HEK293 (cell line): ENCODE measurements around the gene DHX38.

ENCODE experiments used
- CTCF ChIA-PET: fragments of 350-600 bp; formaldehyde crosslinking; extraction: SDS; loops from one replicate; lab custom pipeline; 2021; ENCODE audit warnings: antibody characterized with exemption; lab: Yijun Ruan, JAX
- POLR2A ChIA-PET: fragments of 300-600 bp; formaldehyde crosslinking; extraction: SDS; loops from one replicate; lab custom pipeline; 2020; ENCODE audit warnings: antibody characterized with exemption, inconsistent platforms; lab: Yijun Ruan, JAX
- H3K27ac ChIP-seq: fragments of 200-500 bp; sonication (Bioruptor generic); 2 replicates; pipeline ENCODE4 v1.5.1; 2014; ENCODE audit warnings: low read depth, low read length, control low read depth, inconsistent platforms; ENCODE audit errors: extremely low read depth
- H3K36me3 ChIP-seq, 2 experiments: fragments of 200-500 bp in 1 of 2; sonication (Bioruptor generic) in 1 of 2; 1 replicate in 1 of 2; 2 replicates in 1 of 2; pipeline ENCODE4 v1.5.1; 2014 to 2017; ENCODE audit warnings: inconsistent platforms in 2 of 2, low read length in 2 of 2; ENCODE audit not compliant: control insufficient read depth in 2 of 2, insufficient read depth in 1 of 2
- H3K4me1 ChIP-seq: fragments of 200-500 bp; sonication (Bioruptor generic); 2 replicates; pipeline ENCODE4 v1.5.1; 2014; ENCODE audit warnings: mild to moderate bottlenecking, low read length, inconsistent platforms; ENCODE audit not compliant: control insufficient read depth, insufficient read depth
- H3K4me3 ChIP-seq: 2 replicates; pipeline ENCODE4 v1.5.1; 2011; ENCODE audit warnings: low read depth, mild to moderate bottlenecking, control low read depth, low read length, moderate library complexity
- H3K9me3 ChIP-seq: fragments of 200-500 bp; sonication (Bioruptor generic); 2 replicates; pipeline ENCODE4 v1.5.1; 2014; ENCODE audit warnings: low read depth, low read length, inconsistent platforms; ENCODE audit not compliant: control insufficient read depth, insufficient read depth
- CTCF ChIP-seq: fragments of 450-650 bp; formaldehyde crosslinking; IDR thresholded peaks from 2 replicates; pipeline ENCODE4 v1.5.1; 2016; ENCODE audit warnings: missing biosample characterization, missing genetic modification characterization
- EGR2 ChIP-seq: fragments of 450-650 bp; formaldehyde crosslinking; IDR thresholded peaks from 2 replicates; pipeline ENCODE4 v1.5.1; 2016; ENCODE audit warnings: low read depth, missing biosample characterization, missing genetic modification characterization
- GLIS1 ChIP-seq: fragments of 450-650 bp; formaldehyde crosslinking; IDR thresholded peaks from 2 replicates; pipeline ENCODE4 v1.5.1; 2016; ENCODE audit warnings: missing biosample characterization, missing genetic modification characterization
- KLF17 ChIP-seq: fragments of 450-650 bp; formaldehyde crosslinking; IDR thresholded peaks from 2 replicates; pipeline ENCODE4 v1.5.1; 2016; ENCODE audit warnings: missing biosample characterization, missing genetic modification characterization
- PRDM10 ChIP-seq: fragments of 450-650 bp; formaldehyde crosslinking; IDR thresholded peaks from 2 replicates; pipeline ENCODE4 v1.5.1; 2016; ENCODE audit warnings: missing biosample characterization, missing genetic modification characterization
- ZFP37 ChIP-seq: fragments of 450-650 bp; formaldehyde crosslinking; IDR thresholded peaks from 2 replicates; pipeline ENCODE4 v1.5.1; 2016; ENCODE audit warnings: missing biosample characterization, missing genetic modification characterization
- ZNF146 ChIP-seq: fragments of 450-650 bp; formaldehyde crosslinking; IDR thresholded peaks from 2 replicates; pipeline ENCODE4 v1.5.1; 2016; ENCODE audit warnings: missing biosample characterization, missing genetic modification characterization
- ZNF16 ChIP-seq: fragments of 450-650 bp; formaldehyde crosslinking; IDR thresholded peaks from 2 replicates; pipeline ENCODE4 v1.5.1; 2016; ENCODE audit warnings: low read depth, missing biosample characterization, missing genetic modification characterization
- ZNF184 ChIP-seq: fragments of 450-650 bp; IDR thresholded peaks from 2 replicates; pipeline ENCODE4 v1.5.1; 2018; ENCODE audit warnings: missing biosample characterization, mild to moderate bottlenecking, missing genetic modification characterization
- ZNF221 ChIP-seq: fragments of 450-650 bp; formaldehyde crosslinking; IDR thresholded peaks from 2 replicates; pipeline ENCODE4 v1.5.1; 2017; ENCODE audit warnings: missing biosample characterization, missing genetic modification characterization, borderline replicate concordance
- ZNF292 ChIP-seq: fragments of 450-650 bp; formaldehyde crosslinking; IDR thresholded peaks from 2 replicates; pipeline ENCODE4 v1.5.1; 2016; ENCODE audit warnings: low read depth, missing biosample characterization, missing genetic modification characterization, borderline replicate concordance
- ZNF37A ChIP-seq: fragments of 450-650 bp; IDR thresholded peaks from 2 replicates; pipeline ENCODE4 v1.5.1; 2018; ENCODE audit warnings: missing biosample characterization, missing genetic modification characterization
- ZNF623 ChIP-seq: fragments of 450-650 bp; formaldehyde crosslinking; IDR thresholded peaks from 2 replicates; pipeline ENCODE4 v1.5.1; 2016; ENCODE audit warnings: missing biosample characterization, missing genetic modification characterization
- ZNF624 ChIP-seq: fragments of 450-650 bp; formaldehyde crosslinking; IDR thresholded peaks from 2 replicates; pipeline ENCODE4 v1.5.1; 2017; ENCODE audit warnings: missing biosample characterization, missing genetic modification characterization
- ZNF654 ChIP-seq: fragments of 450-650 bp; formaldehyde crosslinking; IDR thresholded peaks from 2 replicates; pipeline ENCODE4 v1.5.1; 2016; ENCODE audit warnings: low read depth, missing biosample characterization, missing genetic modification characterization
- ZNF660 ChIP-seq: fragments of 450-650 bp; IDR thresholded peaks from 2 replicates; pipeline ENCODE4 v1.5.1; 2018; ENCODE audit warnings: missing biosample characterization, mild to moderate bottlenecking, missing genetic modification characterization

DHX38 gene

GRCh38 chr16:72122916-72123315 lies 29.3 kb downstream of the DHX38 start:
- no peak for TF ChIP-seq ZNF221 (tag by site-specific recombination)
- TF ChIP-seq ZNF292 (tag by site-specific recombination), result no peak
- no peak for TF ChIP-seq ZNF146
- no peak for TF ChIP-seq ZFP37 (tag by site-specific recombination)
- TF ChIP-seq ZNF37A (tag by site-specific recombination), result no peak
- no peak for TF ChIP-seq ZNF184 (tag by site-specific recombination)
- TF ChIP-seq KLF17 (tag by site-specific recombination), result no peak
- H3K9me3 ChIP-seq, result no peaks in the 10 kb centered on the region
- no peak overlapping the region for H3K27ac ChIP-seq
- CTCF ChIA-PET, result interaction anchor here (0.7 kb wide), 2 partner anchors 348 to 1756 kb away, joined by 3 read pairs; no protein-coding TSS in a partner anchor
- H3K4me3 ChIP-seq, result no peak overlapping the region
- POLR2A ChIA-PET, result no interaction called here
- H3K36me3 ChIP-seq, result peaks cover 0 to 4% of the 10 kb centered on the region in 2 experiments; a peak in 1 of 3 replicates
- H3K4me1 ChIP-seq, result no peaks in the 10 kb centered on the region

- Histone ChIP-seq H3K36me3 (peaks cover 0 to 8% of the 10 kb centered on the region in 2 experiments; a peak in 1 of 3 replicates), H3K27ac (no peak overlapping the region), H3K4me3 (no peak overlapping the region), H3K4me1 (no peaks in the 10 kb centered on the region), H3K9me3 (no peaks in the 10 kb centered on the region)
- ChIA-PET POLR2A (no interaction called here), CTCF (interaction anchor here (0.7 to 2.2 kb wide), 3 partner anchors 27 to 1759 kb away, joined by 3 to 20 read pairs (median 5); no protein-coding TSS in a partner anchor)
- TF ChIP-seq PRDM10 (tag by site-specific recombination), result no peak
Measured at GRCh38 chr16:72123426-72123825, 29.8 kb downstream of the DHX38 start.

GRCh38 chr16:72124148-72124547 lies 30.5 kb downstream of the DHX38 start:
- H3K4me3 ChIP-seq, result no peak overlapping the region
- POLR2A ChIA-PET, result no interaction called here
- TF ChIP-seq ZNF623 (peak; percentile 82), EGR2 (tag by site-specific recombination) (no peak)
- TF ChIP-seq, all 188 proteins: peak for 1
- no peaks in the 10 kb centered on the region for H3K9me3 ChIP-seq
- peaks cover 0 to 7% of the 10 kb centered on the region in 2 experiments; a peak in 1 of 3 replicates for H3K36me3 ChIP-seq
- no peak overlapping the region for H3K27ac ChIP-seq
- CTCF ChIA-PET, result interaction anchor here (0.6 to 2.5 kb wide), 15 partner anchors 10 to 1929 kb away, joined by 3 to 20 read pairs (median 4); no protein-coding TSS in a partner anchor
- H3K4me1 ChIP-seq, result no peaks in the 10 kb centered on the region

GRCh38 chr16:72124761-72125634 lies 31.4 kb downstream of the DHX38 start:
- Histone ChIP-seq H3K36me3 (peaks cover 0 to 5% of the 10 kb centered on the region in 2 experiments; a peak in 1 of 3 replicates), H3K4me3 (no peak overlapping the region), H3K9me3 (no peaks in the 10 kb centered on the region), H3K4me1 (no peaks in the 10 kb centered on the region), H3K27ac (no peak overlapping the region)
- TF ChIP-seq CTCF (tag by site-specific recombination) (peak; percentile 81), GLIS1 (tag by site-specific recombination) (no peak), ZNF16 (tag by site-specific recombination) (no peak), ZNF654 (peak; percentile 77), ZNF660 (0 out of 2 replicates have a peak, but pooled peaks have one; percentile 18), ZNF624 (tag by site-specific recombination) (no peak)
- ChIA-PET CTCF (interaction anchor here (0.6 to 2.5 kb wide), 22 partner anchors 9 to 1928 kb away, joined by 3 to 20 read pairs (median 4); no protein-coding TSS in a partner anchor), POLR2A (no interaction called here)
